Myocyte (in vitro differentiated cells): ENCODE measurements around the gene TUBB2B. TPM values are rescaled to one million over a fixed set of nuclear protein-coding genes. Genes with fewer than 3 reads are reported as not detected.
"Not testable (repeated sequence)": the region's sequence is repeated elsewhere in the genome, so short reads cannot be mapped to it uniquely, and the experiment has no call there.

Experiments
- DNase-seq: peaks from one replicate; pipeline ENCODE4 v3.0.0-alpha.2; 2012; ENCODE audit warnings: low read depth
- total RNA-seq: library from RNA; depleted of rRNA; stranded (reverse); fragments of >200 nt; gene quantifications from 2 replicates; pipeline ENCODE4 v1.2.3, GENCODE V29; 2014

TUBB2B gene
- total RNA-seq, 1 donor from 2014 or later = 112 TPM

- DNase-seq = no peak
Measured at GRCh38 chr6:3190779-3191178, 36.7 kb downstream of the TUBB2B start.

DNA sequence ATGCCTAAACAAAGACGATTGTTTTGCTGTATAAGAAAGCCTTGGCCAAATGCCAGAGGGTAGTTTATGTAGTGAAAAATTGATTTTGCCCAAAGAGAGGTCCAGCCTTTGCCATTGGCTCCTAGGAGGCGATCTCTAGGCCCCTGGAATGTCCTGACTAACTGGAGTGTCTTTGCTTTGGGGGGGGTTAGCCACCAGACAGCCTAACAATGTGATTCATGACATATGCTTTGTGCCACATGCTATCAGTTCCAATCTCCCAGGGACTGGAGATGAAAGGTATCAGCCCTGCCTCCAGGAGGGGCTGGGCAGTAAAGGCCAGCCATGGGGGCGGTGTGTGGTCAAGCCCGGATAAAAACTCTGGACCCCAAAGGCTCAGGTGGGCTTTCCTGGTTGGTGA lies 37.4 kb downstream of the TUBB2B start:
- DNase-seq = no peak

- not testable (repeated sequence) for DNase-seq
Measured at GRCh38 chr6:3189192-3189591, 38.3 kb downstream of the TUBB2B start.

DNA sequence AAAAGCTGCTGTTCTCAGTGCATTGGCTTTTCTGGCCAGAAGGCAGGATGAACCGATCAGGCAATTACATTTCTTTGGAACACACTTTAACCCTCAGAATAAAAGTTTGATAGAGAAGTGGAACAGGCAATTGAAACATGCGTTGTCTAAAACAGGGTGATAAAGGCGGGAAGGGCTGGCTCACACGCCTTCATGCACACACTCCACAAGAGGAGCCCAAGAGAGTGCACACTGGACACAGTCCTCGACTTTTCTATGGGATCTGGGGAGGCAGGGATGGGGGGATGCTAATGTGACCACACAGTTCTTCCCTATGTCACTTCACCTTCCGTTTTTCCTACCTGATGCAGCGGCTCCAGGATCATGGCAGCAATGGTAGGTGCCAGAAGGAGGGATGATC lies 39.2 kb downstream of the TUBB2B start:
- no peak for DNase-seq

- peak; percentile 32 for DNase-seq
Measured at GRCh38 chr6:3186974-3187382, 40.5 kb downstream of the TUBB2B start.

- peak; percentile 35 for DNase-seq
Measured at GRCh38 chr6:3183066-3183465, 44.4 kb downstream of the TUBB2B start.

- DNase-seq = no peak
Measured at GRCh38 chr6:3181105-3181504, 46.3 kb downstream of the TUBB2B start.

GRCh38 chr6:3179945-3180344 lies 47.5 kb downstream of the TUBB2B start:
- DNase-seq = not testable (repeated sequence)

DNA sequence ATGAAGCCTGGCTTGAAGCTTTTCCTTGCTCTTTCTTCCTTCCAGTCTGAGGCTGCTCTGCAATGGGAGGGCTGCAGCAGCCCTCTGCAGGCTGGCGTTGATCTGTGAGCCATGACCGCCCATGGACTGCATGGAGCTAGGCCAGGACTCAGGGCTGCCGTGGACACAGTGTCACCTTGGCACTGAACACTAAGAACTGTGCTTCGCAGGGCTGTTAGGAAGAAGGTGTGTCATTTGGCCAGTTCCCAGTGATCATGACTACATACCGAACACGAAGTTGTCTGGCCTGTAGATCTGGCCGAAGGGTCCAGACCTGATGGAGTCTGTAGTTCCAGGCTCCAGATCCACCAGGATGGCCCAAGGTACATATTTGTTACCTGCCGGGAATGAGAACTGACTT lies 48.8 kb downstream of the TUBB2B start:
- DNase-seq = not testable (repeated sequence)

DNA sequence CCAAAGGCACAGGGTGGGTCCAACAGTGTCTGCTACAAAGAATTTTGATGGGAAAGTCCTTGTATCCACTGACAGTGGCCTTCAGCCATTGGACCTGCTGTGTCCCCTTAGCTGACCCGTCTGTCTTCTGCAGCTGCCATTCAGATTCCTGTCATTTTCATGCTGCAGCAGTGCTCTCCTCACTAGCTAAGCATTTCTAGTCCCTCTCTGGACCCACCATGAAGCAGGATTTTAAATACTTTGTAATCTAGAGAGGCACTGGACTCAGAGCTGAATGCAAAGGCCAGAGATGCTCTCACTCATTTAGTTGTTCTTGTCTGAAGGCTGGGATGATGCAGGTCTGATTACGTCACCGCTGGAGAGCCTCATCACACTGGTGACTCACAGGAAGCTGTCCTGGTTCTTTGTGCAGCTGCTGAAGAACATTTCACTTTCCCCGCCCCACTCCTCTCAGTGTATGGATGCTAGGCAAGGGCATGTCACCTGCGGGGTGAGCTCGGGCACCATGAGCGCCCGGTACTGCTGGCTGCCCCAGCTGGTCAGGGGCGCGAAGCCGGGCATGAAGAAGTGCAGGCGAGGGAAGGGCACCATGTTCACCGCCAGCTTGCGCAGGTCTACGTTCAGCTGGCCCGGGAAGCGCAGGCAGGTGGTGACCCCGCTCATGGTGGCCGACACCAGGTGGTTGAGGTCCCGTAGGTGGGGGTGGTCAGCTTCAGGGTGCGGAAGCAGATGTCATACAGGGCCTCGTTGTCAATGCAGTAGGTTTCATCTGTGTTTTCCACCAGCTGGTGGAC lies 50.7 kb downstream of the TUBB2B start:
- peak; percentile 84 for DNase-seq

DNA sequence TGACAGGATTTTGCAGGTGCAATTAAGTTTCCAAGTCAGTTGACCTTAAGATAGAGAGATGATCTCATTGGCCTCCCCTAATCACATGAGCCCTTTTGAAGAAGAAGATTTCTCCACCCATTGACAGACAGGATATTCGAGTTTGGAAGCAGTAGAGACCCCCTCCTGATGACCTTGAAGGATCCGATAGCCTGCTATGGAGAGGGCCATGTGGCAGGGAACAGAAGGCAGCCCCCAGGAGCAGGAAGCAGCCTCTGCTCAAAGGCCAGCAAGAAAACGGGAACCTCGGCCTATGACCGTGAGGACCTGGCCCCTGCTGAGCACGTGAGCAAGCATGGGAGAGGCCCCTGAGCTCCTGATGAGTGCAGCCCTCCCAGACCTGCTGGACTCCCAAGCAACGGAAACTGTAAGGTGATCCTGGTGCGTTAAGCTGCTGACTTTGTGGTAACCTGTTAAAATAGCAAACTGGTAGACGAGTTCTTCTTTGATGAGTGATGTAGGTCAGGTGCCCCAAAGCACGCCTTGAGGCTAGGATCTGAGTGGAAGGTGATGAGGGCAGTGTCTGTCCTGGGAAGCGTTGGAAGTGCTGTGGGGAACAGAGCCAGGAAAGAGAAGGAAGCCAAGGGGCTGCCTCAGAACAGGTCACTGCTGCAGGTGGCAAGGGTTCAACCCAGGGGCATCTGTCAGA lies 51.6 kb downstream of the TUBB2B start:
- DNase-seq = no peak

Other genes with a start within 250 kb of the TUBB2B start
- 25.8 and 26.3 TPM in 2 replicates for gene NQO2, start 227.8 kb downstream of the TUBB2B start, total RNA-seq
- gene RIPK1, start 159.2 kb downstream of the TUBB2B start, total RNA-seq = 8.9 and 9.8 TPM in 2 replicates
- gene BPHL, start 108.9 kb downstream of the TUBB2B start, total RNA-seq = 28.7 and 32.9 TPM in 2 replicates
- gene TUBB2A, start 70.1 kb downstream of the TUBB2B start, total RNA-seq = 328 and 370 TPM in 2 replicates
- 16.8 and 43.0 TPM in 2 replicates for gene PSMG4, start 31.3 kb upstream of the TUBB2B start, total RNA-seq
- 1.9 and 4.0 TPM in 2 replicates for gene SLC22A23, start 229.4 kb upstream of the TUBB2B start, total RNA-seq